Stimulated activated CD4-positive, alpha-beta T cell treated with anti-CD3 and anti-CD28 coated beads, TNF-alpha, amount 100 ng/mL, for 24 hours (primary cell): ENCODE measurements around the gene CASKIN2.

Source experiments
- DNase-seq, 3 experiments: peaks; one replicate each; pipeline ENCODE4 v3.0.0-alpha.2; 2020; ENCODE audit warnings: low read depth in 3 of 3

CASKIN2 gene

DNA sequence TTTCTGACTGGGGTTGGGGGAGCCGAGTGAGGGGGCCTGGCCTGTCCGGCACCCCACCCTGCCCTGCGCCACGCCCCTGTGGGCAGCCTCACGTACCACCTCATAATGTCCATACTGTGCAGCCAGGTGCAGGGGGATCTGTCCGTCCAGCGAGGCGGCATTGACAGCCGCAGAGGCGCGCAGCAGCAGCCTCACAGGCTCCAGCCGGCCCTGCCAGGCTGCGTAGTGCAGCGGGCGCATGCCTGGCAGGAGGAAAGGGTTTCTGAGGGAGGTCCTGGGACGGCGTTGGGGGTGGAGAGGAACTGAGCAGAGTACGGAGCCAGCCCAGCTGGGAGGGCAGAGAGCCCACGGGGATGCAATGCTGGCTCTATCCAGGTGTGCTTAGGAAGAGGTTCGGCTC lies 8.4 kb downstream of the CASKIN2 start:
- DNase-seq: no peak

- no peak for DNase-seq
Observed at GRCh38 chr17:75506134-75506533, 9.2 kb downstream of the CASKIN2 start.

DNA sequence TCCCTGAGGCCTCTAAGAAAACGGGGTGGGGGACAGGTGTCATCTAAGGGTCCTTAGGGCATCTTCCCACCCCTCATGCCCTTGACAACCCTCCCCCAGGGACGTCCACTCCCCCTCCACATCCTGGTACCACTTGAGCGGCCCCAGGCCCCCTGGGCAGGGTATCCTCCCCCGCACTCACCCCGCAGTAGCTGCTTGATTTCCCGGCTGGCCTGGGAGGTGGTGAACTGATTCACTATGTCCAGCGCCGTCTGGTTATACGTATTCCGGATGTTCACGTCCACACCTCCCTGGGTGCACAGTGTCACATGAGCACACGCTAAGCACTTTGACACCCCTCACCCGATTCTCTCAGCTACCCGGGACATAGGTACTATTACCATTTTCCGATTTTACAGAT lies 9.7 kb downstream of the CASKIN2 start:
- no peak for DNase-seq

DNA sequence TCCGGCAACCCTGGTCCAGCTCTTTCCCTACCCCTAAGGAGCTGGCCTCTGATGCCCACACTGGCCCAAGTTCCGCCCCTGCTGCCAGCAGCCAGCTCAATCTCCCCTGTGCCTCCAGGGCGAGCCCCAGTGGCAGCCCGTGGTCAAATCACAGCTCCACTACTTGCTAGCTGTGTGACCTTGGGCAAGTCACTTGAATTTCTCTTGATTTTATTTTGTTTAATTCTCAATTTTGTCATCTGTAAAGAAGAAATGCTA lies 10.3 kb downstream of the CASKIN2 start:
- DNase-seq: no peak

DNA sequence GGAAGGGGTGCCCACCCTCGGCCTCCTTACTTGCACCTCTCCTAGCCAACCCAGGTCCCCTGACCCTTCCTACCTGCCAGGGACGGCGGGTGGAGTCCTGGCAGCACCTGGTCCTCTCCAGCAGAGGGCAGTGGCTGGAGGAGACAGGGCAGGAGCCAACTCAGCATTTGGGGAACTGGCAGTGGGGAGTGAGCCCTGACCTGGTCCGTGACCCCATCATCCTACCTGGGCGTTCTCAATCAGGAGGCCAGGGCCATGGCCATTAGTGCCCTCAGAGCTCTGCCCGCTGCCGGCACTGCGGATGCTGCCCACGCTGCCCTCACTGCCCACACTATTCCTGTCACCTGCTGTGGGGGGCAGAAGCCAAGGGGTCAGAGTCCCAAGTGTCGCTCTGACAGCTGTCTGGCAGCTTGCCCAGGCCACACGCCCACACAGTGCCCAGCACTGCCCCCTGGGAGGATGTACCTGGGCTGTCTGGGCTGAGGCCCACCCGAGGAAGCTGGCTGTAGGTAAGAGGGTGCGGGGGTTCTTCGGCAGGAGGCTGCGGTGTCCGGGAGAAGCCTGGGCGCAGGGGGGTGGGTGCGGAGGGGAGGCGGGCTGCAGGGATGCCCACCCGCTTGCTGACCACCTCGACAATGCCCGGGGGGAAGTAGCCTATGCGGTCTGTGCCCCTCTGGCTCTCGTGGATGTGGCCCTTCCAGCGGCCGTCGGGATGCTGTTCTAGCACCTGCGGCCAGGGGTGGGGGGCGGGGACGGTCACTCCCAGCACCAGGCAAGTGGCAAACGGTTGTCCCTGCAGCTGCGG lies 10.8 kb downstream of the CASKIN2 start:
- DNase-seq: peak in 1 of 3 experiments; percentile 19

DNA sequence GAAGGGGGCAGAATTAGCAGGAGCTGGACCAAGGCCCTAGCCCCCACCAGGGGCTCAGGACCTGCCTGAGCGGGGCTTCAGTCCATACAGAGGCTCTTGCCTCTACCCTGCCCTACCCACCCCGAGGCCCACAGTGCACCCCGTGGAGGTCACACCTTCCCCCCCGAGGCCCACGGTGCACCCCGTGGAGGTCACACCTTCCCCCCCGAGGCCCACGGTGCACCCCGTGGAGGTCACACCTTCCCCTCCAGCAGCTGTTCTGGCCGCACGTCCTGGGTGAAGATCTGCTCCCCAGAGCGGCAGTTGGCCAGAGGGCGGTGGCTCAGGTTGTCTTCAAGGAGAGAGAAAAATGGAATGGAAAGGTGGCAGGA lies 11.4 kb downstream of the CASKIN2 start:
- DNase-seq: no peak

- DNase-seq: no peak
Observed at GRCh38 chr17:75503337-75503950, 11.9 kb downstream of the CASKIN2 start.

GRCh38 chr17:75502721-75503329 lies 12.5 kb downstream of the CASKIN2 start:
- no peak for DNase-seq

DNA sequence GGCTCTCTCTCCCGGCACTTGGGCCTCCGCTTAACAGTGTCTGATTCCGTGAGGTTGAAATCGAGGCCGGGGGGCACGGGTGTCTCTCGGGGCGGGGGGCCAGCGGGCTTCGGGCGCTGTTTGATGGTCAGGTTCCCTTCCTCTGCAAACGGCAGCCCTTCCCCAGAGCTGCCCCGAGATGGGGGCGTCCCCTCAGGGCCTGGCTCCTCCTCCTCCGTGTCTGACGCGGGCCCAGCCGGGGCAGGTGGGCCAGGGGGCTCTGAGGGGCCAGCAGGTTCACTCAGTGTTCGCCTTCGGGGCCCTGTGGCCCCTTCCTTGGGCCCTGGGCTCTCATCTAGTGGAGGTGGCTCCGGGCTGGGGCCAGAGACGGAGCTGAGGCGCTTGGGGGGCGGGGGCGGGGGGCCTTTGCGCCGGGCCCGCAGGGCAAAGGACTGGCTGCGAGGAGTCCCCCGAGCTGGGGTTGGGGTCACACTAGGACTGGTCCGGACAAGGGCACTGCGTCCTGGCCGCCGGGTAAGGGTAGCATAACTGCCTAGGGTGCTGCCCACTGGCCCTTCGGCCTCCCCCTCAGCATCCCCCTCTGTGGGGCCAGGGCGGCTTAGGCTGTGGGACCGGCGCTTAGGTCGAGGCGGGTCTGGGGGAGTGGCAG lies 13.1 kb downstream of the CASKIN2 start:
- no peak for DNase-seq

DNA sequence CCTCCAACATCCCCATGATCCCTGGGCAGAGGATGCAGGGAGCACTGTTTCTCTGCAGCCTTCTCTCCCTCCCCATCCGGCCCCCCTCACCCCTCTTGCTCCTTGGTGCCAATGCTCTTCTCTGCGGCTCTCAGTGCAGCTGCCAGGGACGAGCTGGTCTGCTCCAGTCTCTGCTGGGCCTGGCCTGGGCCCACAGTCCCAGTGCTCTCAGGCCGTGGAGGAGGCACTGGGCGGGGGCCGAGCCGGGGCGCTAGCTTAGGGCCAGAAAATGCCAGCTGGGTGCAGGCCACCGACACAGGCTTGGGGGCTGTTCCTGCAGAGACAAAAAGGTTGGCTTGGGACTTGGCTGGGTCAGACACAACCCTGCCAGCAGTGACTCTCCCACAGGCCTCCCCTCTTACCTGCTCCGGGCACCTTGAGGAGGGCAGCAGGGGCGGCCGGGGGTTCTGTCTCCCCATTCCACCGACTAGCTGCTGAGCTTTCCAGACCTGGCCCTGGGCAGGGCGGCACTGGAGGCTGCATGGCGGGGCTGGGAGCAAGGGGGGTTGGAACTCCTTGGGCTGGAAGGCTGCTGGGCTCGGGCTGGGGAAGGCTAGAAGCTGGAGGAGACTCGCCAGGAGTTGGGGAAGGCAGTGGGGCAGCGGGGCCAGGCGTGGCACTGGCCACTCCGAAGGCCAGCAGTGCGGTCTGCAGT lies 13.8 kb downstream of the CASKIN2 start:
- no peak for DNase-seq

- no peak for DNase-seq
Observed at GRCh38 chr17:75500419-75501216, 14.7 kb downstream of the CASKIN2 start.

- no peak for DNase-seq
Observed at GRCh38 chr17:75499313-75500022, 15.9 kb downstream of the CASKIN2 start.

DNA sequence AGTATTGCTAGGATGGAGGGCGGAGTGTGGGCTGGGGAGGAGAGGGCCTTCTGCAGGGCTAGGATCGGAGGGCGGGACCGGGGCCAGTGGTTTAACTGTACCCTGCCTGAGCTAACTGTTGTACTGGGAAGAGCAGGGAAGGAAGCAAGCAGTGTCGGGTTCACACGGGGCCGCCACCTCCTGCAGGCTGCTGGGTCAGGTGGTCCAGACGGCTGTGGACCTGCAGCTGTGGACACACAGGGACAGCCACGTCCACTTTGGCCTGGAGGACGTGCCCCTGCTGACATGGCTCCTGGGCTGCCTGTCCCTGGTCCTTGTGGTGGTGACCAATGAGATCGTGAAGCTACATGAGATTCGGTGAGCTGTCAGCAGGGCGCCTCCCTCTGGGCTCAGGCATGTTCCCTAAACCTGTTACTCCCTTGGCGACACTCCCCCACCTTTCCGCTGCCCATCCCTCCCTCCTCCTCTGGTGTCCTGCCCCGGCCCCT lies 16.6 kb downstream of the CASKIN2 start:
- no peak for DNase-seq

DNA sequence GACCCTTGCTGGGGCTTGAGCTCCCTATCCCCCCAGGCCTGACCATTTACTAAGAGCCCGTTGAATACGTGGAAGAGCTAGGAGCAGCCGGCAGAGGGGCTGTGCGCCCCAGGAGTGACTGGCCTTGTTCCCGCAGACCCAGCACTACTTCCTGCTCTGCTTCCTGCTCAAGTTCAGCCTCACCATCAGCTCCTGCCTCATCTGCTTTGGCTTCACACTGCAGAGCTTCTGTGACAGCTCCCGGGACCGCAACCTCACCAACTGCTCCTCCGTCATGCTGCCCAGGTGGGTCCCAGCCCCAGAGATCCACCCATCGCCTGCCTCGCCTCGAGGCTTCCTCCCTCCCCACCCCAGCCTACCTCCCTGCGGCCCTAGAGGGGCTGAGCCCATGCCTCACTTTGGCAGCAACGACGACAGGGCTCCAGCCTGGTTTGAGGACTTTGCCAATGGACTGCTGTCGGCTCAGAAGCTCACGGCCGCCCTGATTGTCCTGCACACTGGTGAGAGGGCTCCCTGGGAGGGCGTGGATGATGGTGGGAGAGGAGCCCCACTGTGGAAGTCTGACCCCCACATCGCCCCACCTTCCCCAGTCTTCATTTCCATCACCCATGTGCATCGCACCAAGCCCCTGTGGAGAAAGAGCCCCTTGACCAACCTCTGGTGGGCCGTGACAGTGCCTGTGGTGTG lies 17.2 kb downstream of the CASKIN2 start:
- DNase-seq: no peak

GRCh38 chr17:75496005-75496404 lies 19.3 kb downstream of the CASKIN2 start:
- no peak for DNase-seq

GRCh38 chr17:75494326-75494877 lies 20.9 kb downstream of the CASKIN2 start:
- no peak for DNase-seq

DNA sequence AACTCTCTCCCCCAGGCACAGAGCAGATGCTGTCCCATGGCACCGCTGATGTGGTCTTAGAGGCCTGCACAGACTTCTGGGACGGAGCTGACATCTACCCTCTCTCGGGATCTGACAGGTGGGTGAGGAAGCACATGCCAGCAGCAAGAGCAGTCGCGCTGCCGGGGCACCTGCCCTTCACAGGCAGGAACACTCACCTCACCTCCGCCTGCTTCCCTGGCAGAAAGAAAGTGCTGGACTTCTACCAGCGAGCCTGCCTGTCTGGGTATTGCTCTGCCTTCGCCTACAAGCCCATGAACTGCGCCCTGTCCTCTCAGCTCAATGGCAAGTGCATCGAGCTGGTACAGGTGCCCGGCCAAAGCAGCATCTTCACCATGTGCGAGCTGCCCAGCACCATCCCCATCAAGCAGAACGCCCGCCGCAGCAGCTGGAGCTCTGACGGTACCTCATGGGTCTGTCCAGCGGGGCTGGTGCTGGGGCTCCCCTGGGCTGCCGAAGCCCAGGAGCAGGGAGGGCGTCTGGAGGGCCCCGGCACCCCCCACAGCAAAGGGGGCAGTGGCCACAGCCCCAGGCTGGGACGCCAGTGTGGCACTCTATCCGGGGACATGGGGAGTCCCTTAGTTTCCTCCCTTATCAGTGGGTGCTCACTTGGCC lies 21.7 kb downstream of the CASKIN2 start:
- DNase-seq: no peak

DNA sequence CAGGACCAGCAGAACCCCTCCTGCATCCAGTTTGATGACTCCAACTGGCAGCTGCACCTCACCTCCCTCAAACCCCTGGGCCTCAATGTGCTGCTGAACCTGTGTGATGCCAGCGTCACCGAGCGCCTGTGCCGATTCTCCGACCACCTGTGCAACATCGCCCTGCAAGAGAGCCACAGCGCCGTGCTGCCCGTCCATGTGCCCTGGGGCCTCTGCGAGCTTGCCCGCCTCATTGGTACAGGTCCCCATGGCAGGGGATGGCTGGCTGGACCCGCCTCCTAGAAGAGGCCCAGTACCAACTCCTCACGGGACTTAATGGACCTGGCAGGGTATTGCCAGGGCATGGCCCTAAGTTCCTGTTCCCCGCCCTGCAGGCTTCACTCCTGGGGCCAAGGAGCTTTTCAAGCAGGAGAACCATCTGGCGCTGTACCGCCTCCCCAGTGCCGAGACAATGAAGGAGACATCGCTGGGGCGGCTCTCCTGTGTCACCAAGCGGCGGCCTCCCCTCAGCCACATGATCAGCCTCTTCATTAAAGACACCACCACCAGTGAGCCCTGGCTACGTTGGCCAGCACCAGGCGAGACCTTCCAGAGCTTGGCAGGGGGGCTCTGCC lies 22.7 kb downstream of the CASKIN2 start:
- no peak for DNase-seq

DNA sequence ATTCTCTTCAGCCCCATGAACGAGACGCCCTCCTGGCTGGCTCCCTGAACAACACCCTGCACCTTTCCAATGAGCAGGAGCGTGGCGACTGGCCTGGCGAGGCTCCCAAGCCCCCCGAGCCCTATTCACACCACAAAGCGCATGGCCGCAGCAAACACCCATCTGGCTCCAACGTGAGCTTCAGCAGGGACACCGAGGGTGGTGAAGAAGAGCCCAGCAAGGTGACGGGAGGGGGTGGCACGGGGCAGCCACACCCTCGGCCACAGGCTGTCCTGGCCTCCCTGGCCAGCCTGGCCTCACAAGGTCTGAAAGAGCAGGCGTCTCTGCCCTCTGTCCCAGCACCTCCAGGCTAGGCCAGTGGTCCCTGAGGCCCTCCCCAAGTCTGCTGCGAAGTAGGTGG lies 23.7 kb downstream of the CASKIN2 start:
- DNase-seq: no peak
